Endothelial cell of umbilical vein (primary cell): ENCODE results near the gene PPP1R9A. TPM values are rescaled to one million over a fixed set of nuclear protein-coding genes. Genes with fewer than 3 reads are reported as not detected.

Source experiments
- BruUV-seq: library from RNA; stranded (reverse); fragments of 400-500 nt; replicated peaks from 2 replicates; lab custom pipeline; 2021; lab: Mats Ljungman, UMichigan
- CTCF ChIA-PET: fragments of 300-600, 350-600 bp; sonication (Branson Sonifier 250); formaldehyde crosslinking; loops from one replicate; lab custom pipeline; 2021; ENCODE audit warnings: antibody characterized with exemption, inconsistent platforms; lab: Charles Lee
- POLR2A ChIA-PET: fragments of 300-600, 350-600 bp; sonication (Branson Sonifier 250); formaldehyde crosslinking; loops from one replicate; lab custom pipeline; 2021; ENCODE audit warnings: antibody characterized with exemption, inconsistent platforms; lab: Charles Lee
- DNase-seq: peaks from one replicate; pipeline ENCODE4 v3.0.0-alpha.2; 2011; ENCODE audit warnings: low read depth, low spot score
- FAIRE-seq: peaks from 2 replicates; lab custom pipeline; 2011; peaks lifted over from hg19 to GRCh38; lab: Jason Lieb, UNC
- H2AFZ ChIP-seq: 2 replicates; pipeline ENCODE4 v1.6.0; 2012; ENCODE audit warnings: low read depth, low read length, control low read depth, inconsistent platforms
- H3K27ac ChIP-seq: 2 replicates; pipeline ENCODE4 v1.5.1; 2011; ENCODE audit warnings: low read depth, mild to moderate bottlenecking, control low read depth, low read length, moderate library complexity; ENCODE audit not compliant: insufficient read depth
- H3K27me3 ChIP-seq, 2 experiments: 2 replicates each; pipeline versions ENCODE4 v1.6.0 to v1.6.1; 2011; ENCODE audit warnings: low read length in 2 of 2, mixed read lengths in 1 of 2; ENCODE audit not compliant: control insufficient read depth in 2 of 2, insufficient read depth in 2 of 2
- H3K36me3 ChIP-seq, 2 experiments: 2 replicates in 1 of 2; 3 replicates in 1 of 2; pipeline ENCODE4 v1.5.1; 2011; ENCODE audit warnings: low read length in 2 of 2, mild to moderate bottlenecking in 1 of 2, moderate library complexity in 1 of 2; ENCODE audit not compliant: control insufficient read depth in 2 of 2, insufficient read depth in 2 of 2; ENCODE audit errors: extremely low read depth in 1 of 2
- H3K4me1 ChIP-seq: 3 replicates; pipeline ENCODE4 v1.5.1; 2011; ENCODE audit warnings: mild to moderate bottlenecking, low read length; ENCODE audit not compliant: control insufficient read depth, insufficient read depth; ENCODE audit errors: extremely low read depth
- H3K4me2 ChIP-seq: 2 replicates; pipeline ENCODE4 v1.6.1; 2011; ENCODE audit warnings: low read length, control low read depth, mixed read lengths; ENCODE audit not compliant: insufficient read depth
- H3K4me3 ChIP-seq, 3 experiments: fragments of 200-600 bp in 1 of 3; sonication (generic), shearing (Covaris generic) in 1 of 3; replicated peaks in 1 of 3; 2 replicates each; pipeline ENCODE4 v1.5.1; 2011 to 2016; ENCODE audit warnings: control low read depth in 3 of 3, low read length in 3 of 3, mild to moderate bottlenecking in 2 of 3, inconsistent platforms in 1 of 3, low read depth in 1 of 3, moderate library complexity in 1 of 3; ENCODE audit not compliant: insufficient read depth in 1 of 3
- H3K79me2 ChIP-seq: 2 replicates; pipeline ENCODE4 v1.6.0; 2012; ENCODE audit warnings: low read length, inconsistent platforms; ENCODE audit not compliant: control insufficient read depth, insufficient read depth
- H3K9ac ChIP-seq: replicated peaks from 2 replicates; pipeline ENCODE3; 2011; ENCODE audit warnings: low read length, control low read depth; ENCODE audit not compliant: insufficient read depth; ENCODE audit errors: extremely low read depth
- H3K9me1 ChIP-seq: replicated peaks from 3 replicates; pipeline ENCODE4 v1.6.0; 2011; ENCODE audit warnings: mild to moderate bottlenecking, low read length; ENCODE audit not compliant: control insufficient read depth, insufficient read depth; ENCODE audit errors: extremely low read depth
- H3K9me3 ChIP-seq: replicated peaks from 2 replicates; pipeline ENCODE4 v1.5.1; 2012; ENCODE audit warnings: low read length, inconsistent platforms; ENCODE audit not compliant: control insufficient read depth, insufficient read depth
- H4K20me1 ChIP-seq: replicated peaks from 2 replicates; pipeline ENCODE3; 2011; ENCODE audit warnings: mild to moderate bottlenecking, low read length; ENCODE audit not compliant: control insufficient read depth, insufficient read depth; ENCODE audit errors: extremely low read depth
- EZH2 ChIP-seq: IDR thresholded peaks from 2 replicates; pipeline ENCODE4 v1.6.1; 2012; ENCODE audit warnings: borderline replicate concordance, low read depth, mild to moderate bottlenecking, moderate library complexity, low read length, inconsistent platforms; ENCODE audit not compliant: severe bottlenecking
- FOS ChIP-seq: IDR thresholded peaks from 2 replicates; pipeline ENCODE4 v1.6.1; 2011; ENCODE audit warnings: mild to moderate bottlenecking, low read length, moderate library complexity, borderline replicate concordance; ENCODE audit not compliant: insufficient read depth
- GATA2 ChIP-seq: IDR thresholded peaks from 2 replicates; pipeline ENCODE4 v1.7.0; 2011; ENCODE audit warnings: low read depth, mild to moderate bottlenecking, moderate library complexity, mixed read lengths, low read length; ENCODE audit not compliant: insufficient read length, insufficient read depth
- JUN ChIP-seq: IDR thresholded peaks from 2 replicates; pipeline ENCODE4 v1.6.1; 2011; ENCODE audit warnings: borderline replicate concordance, low read depth; ENCODE audit not compliant: insufficient read length, insufficient read depth
- MAX ChIP-seq: IDR thresholded peaks from 2 replicates; pipeline ENCODE4 v1.6.1; 2011; ENCODE audit not compliant: insufficient read depth, insufficient read length
- MYC ChIP-seq: IDR thresholded peaks from one replicate; pipeline ENCODE4 v1.6.1; 2011; ENCODE audit warnings: mild to moderate bottlenecking, low read depth, low read length
- POLR2A ChIP-seq: IDR thresholded peaks from 2 replicates; pipeline ENCODE4 v1.6.1; 2012; ENCODE audit warnings: low read depth, mild to moderate bottlenecking, control low read depth, low read length
- POLR2AphosphoS5 ChIP-seq: IDR thresholded peaks from 2 replicates; pipeline ENCODE4 v1.6.1; 2012; ENCODE audit warnings: low read depth, mild to moderate bottlenecking, control low read depth, low read length, moderate library complexity; ENCODE audit not compliant: insufficient read depth
- dilution Hi-C: fragments of 300-500 bp; cut with MboI; formaldehyde crosslinking; loops from one replicate; pipeline ENCODE4 v1.15.0; 2019; ENCODE audit warnings: low sequenced_read_pairs; ENCODE audit not compliant: extremely low pct_ligation_motif_present
- intact Hi-C: fragments of 100-400 bp; cut with micrococcal nuclease; formaldehyde crosslinking; loops from one replicate; pipeline ENCODE4 v1.10.0; 2022
- polyA plus RNA-seq, 4 experiments: library from polyadenylated mRNA; depleted of rRNA in 3 of 4; stranded (reverse) in 3 of 4; unstranded in 1 of 4; fragments of >200 nt; gene quantifications; 2 replicates each; pipeline versions ENCODE4 v1.2.1 to v1.2.3, GENCODE V29; 2011 to 2012; ENCODE audit warnings: missing spikeins in 1 of 4
- total RNA-seq: library from RNA; stranded (reverse); gene quantifications from 2 replicates; pipeline ENCODE4 v1.2.3, GENCODE V29; 2021
- TF ChIP-seq, protein P1 (sequence below), 2 donors: IDR thresholded peaks; 1 replicate in 1 of 2; 2 replicates in 1 of 2; pipeline ENCODE4 v1.5.1; 2011; ENCODE audit warnings: low read length in 2 of 2, mild to moderate bottlenecking in 2 of 2, moderate library complexity in 2 of 2, control low read depth in 1 of 2, inconsistent platforms in 1 of 2, low read depth in 1 of 2; ENCODE audit not compliant: insufficient read depth in 1 of 2; ENCODE audit errors: extremely low read depth in 1 of 2

PPP1R9A gene
- total and polyA plus RNA-seq, 2 donors (not counting 3 experiments of a cell fraction or from before 2014, with no cell fraction given) = 0.50 to 3.0 TPM

- peak overlapping the region; percentile 97 for H2AFZ ChIP-seq
- H3K4me2 ChIP-seq = peak overlapping the region; percentile 75
- H3K9me1 ChIP-seq = no peaks in the 10 kb centered on the region
- no TSS peak for BruUV-seq
- dilution Hi-C loops (no loop called here), intact Hi-C loops (loop anchor here (1.0 to 10.0 kb wide), 4 partner anchors 20 to 614 kb away; partner anchors contain the start of gene SGCE)
- H3K9ac ChIP-seq = peak overlapping the region; percentile 34
- CTCF ChIA-PET = interaction anchor here (0.7 to 1.5 kb wide), 6 partner anchors 16 to 568 kb away, joined by 3 to 7 read pairs (median 4); partner anchors contain the start of gene SGCE
- H3K4me1 ChIP-seq = peaks cover 3% of the 10 kb centered on the region
- H3K27me3 ChIP-seq = peaks cover 15 to 18% of the 10 kb centered on the region in 2 experiments
- no peaks in the 10 kb centered on the region for H4K20me1 ChIP-seq
- POLR2A ChIA-PET = no interaction called here
- no peaks in the 10 kb centered on the region for H3K9me3 ChIP-seq
- H3K4me3 ChIP-seq = peak overlapping the region; percentile 29 to 63 (median 35)
- H3K79me2 ChIP-seq = no peaks in the 10 kb centered on the region
- H3K36me3 ChIP-seq = no peaks in the 10 kb centered on the region
- FAIRE-seq (no peak), DNase-seq (peak; percentile 32)
- no peak for TF ChIP-seq EZH2
- no peak for TF ChIP-seq MAX
- no peak for TF ChIP-seq JUN
- TF ChIP-seq POLR2A = no peak
- no peak for TF ChIP-seq POLR2AphosphoS5
- TF ChIP-seq MYC = no peak
- TF ChIP-seq GATA2 = no peak
- TF ChIP-seq FOS = no peak
- TF ChIP-seq, protein P1, sequence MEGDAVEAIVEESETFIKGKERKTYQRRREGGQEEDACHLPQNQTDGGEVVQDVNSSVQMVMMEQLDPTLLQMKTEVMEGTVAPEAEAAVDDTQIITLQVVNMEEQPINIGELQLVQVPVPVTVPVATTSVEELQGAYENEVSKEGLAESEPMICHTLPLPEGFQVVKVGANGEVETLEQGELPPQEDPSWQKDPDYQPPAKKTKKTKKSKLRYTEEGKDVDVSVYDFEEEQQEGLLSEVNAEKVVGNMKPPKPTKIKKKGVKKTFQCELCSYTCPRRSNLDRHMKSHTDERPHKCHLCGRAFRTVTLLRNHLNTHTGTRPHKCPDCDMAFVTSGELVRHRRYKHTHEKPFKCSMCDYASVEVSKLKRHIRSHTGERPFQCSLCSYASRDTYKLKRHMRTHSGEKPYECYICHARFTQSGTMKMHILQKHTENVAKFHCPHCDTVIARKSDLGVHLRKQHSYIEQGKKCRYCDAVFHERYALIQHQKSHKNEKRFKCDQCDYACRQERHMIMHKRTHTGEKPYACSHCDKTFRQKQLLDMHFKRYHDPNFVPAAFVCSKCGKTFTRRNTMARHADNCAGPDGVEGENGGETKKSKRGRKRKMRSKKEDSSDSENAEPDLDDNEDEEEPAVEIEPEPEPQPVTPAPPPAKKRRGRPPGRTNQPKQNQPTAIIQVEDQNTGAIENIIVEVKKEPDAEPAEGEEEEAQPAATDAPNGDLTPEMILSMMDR (IDR thresholded peaks at IDR 0.05; ENCODE audit: extremely low read depth in 1 of 2, insufficient read depth in 1 of 2, low read depth in 1 of 2, low read length in 2 of 2) = no peak
- H3K27ac ChIP-seq = no peak overlapping the region
Observed at GRCh38 chr7:94908323-94909178, 1.2 kb downstream of the PPP1R9A start.
